Spleen (tissue), 11 donors: ENCODE results near the gene TRMT44. TPM values are rescaled to one million over a fixed set of nuclear protein-coding genes. Genes with fewer than 3 reads are reported as not detected.

Experiments used
- DNase-seq: peaks from one replicate; pipeline ENCODE4 v3.0.0-alpha.2; 2020
- H3K27ac ChIP-seq, 8 donors: fragments of 200-600 bp; sonication (generic) in 7 of 8; 1 replicate in 4 of 8; 2 replicates in 4 of 8; pipeline versions ENCODE4 v1.5.0 to v1.8.0; 2016 to 2021; ENCODE audit warnings: inconsistent platforms in 4 of 8, mild to moderate bottlenecking in 4 of 8, moderate library complexity in 1 of 8
- H3K27me3 ChIP-seq, 7 donors: fragments of 200-600 bp; sonication (generic) in 6 of 7; replicated peaks in 1 of 7; 1 replicate in 4 of 7; 2 replicates in 3 of 7; pipeline versions ENCODE4 v1.5.0 to v1.8.0; 2016 to 2021; ENCODE audit warnings: inconsistent platforms in 3 of 7, mild to moderate bottlenecking in 1 of 7
- H3K36me3 ChIP-seq, 6 donors: fragments of 200-600 bp; sonication (generic) in 5 of 6; 1 replicate in 4 of 6; 2 replicates in 2 of 6; pipeline versions ENCODE4 v1.5.0 to v1.8.0; 2016 to 2021; ENCODE audit warnings: inconsistent platforms in 2 of 6
- H3K4me1 ChIP-seq, 6 donors: fragments of 200-600 bp; sonication (generic) in 5 of 6; 1 replicate in 3 of 6; 2 replicates in 3 of 6; pipeline versions ENCODE4 v1.5.0 to v1.8.0; 2016 to 2021; ENCODE audit warnings: inconsistent platforms in 3 of 6
- H3K4me3 ChIP-seq, 8 donors: fragments of 200-600 bp; sonication (generic) in 7 of 8; 1 replicate in 4 of 8; 2 replicates in 4 of 8; pipeline versions ENCODE4 v1.5.0 to v1.8.0; 2016 to 2021; ENCODE audit warnings: inconsistent platforms in 4 of 8, mild to moderate bottlenecking in 4 of 8, moderate library complexity in 2 of 8
- H3K9me3 ChIP-seq, 8 donors: fragments of 200-600 bp; sonication (generic) in 7 of 8; 1 replicate in 4 of 8; 2 replicates in 4 of 8; pipeline versions ENCODE4 v1.5.0 to v1.8.0; 2016 to 2021; ENCODE audit warnings: inconsistent platforms in 4 of 8
- CTCF ChIP-seq, 11 experiments: fragments of 200-600 bp in 7 of 11; fragments of 450-650 bp in 4 of 11; sonication (generic) in 4 of 11; IDR thresholded peaks in 8 of 11; conservative IDR thresholded peaks in 3 of 11; 1 replicate in 7 of 11; 2 replicates in 4 of 11; pipeline versions ENCODE4 v1.4.0 to v1.8.0; 2016 to 2021; ENCODE audit warnings: antibody characterized with exemption in 11 of 11, inconsistent platforms in 4 of 11, mild to moderate bottlenecking in 1 of 11
- POLR2A ChIP-seq, 3 donors: fragments of 450-650 bp; IDR thresholded peaks; one replicate each; pipeline ENCODE4 v1.5.1; 2017; ENCODE audit warnings: antibody characterized with exemption in 3 of 3, mild to moderate bottlenecking in 1 of 3
- POLR2AphosphoS5 ChIP-seq, 3 donors: sonication (generic); formaldehyde crosslinking; IDR thresholded peaks; one replicate each; pipeline ENCODE4 v1.5.1; 2017; ENCODE audit warnings: antibody characterized with exemption in 3 of 3
- WGBS, 5 donors: extraction: QIAGEN DNeasy Blood & Tissue Kit in 3 of 5; methylation state at CpG; one replicate each; pipeline versions ENCODE4 v1.1.5 to v1.1.7; 2013 to 2018; 5-methylcytosine and 5-hydroxymethylcytosine counted together
- intact Hi-C: fragments of 100-400 bp; cut with DNase I; formaldehyde crosslinking; loops from one replicate; pipeline ENCODE4 v1.15.0; 2023; ENCODE audit warnings: low total_unique reads
- polyA plus RNA-seq, 3 donors: library from polyadenylated mRNA; stranded (reverse); fragments of 200-250 nt; gene quantifications; one replicate each; pipeline ENCODE4 v1.2.1, GENCODE V29; 2013
- total RNA-seq, 7 donors: library from RNA; depleted of rRNA in 3 of 7; stranded (reverse); fragments of >200 nt in 3 of 7; fragmentation: NEBNext Ultra II Directional in 4 of 7; extraction: Animal tissue kit (Norgen Biotek cat#: 25700) in 4 of 7; gene quantifications; one replicate each; pipeline versions ENCODE4 v1.1.0 to v1.2.1, GENCODE V29; 2016 to 2021
- donor health status: healthy with polysubstance abuse.
- donor health status: DM: no; HTN: no; CAD: no; lungs with moderate emphysema.
- donor health status: DM: no; HTN: no; CAD: no.
- donor health status: Bipolar disorder and iron deficiency.
- donor health status: healthy.
- donor health status: DM: no; HTN: no; CAD: no.
- donor health status: DM: yes; HTN: yes; CAD: no.

Gene TRMT44
- total and polyA plus RNA-seq, 10 donors = 5.7 to 28.3 (median 21.6) TPM

GRCh38 chr4:8495803-8496202, 55.2 kb downstream of the TRMT44 start:
- no peaks in the 10 kb centered on the region for H3K4me1 ChIP-seq
- H3K27me3 ChIP-seq = no peaks in the 10 kb centered on the region
- H3K36me3 ChIP-seq = no peaks in the 10 kb centered on the region
- no peak overlapping the region for H3K27ac ChIP-seq
- 91 to 100% (median 94%) methylated on average over 3 of the region's 3 CpGs for WGBS, 5 donors
- no peak for TF ChIP-seq POLR2AphosphoS5 (IDR thresholded peaks at IDR 0.05)
- TF ChIP-seq POLR2A (IDR thresholded peaks at IDR 0.05) = no peak
- TF ChIP-seq CTCF (IDR thresholded peaks at IDR 0.05 in 8 of 11, conservative IDR thresholded peaks at IDR 0.05 in 3 of 11) = no peak
- no peak for DNase-seq
- intact Hi-C loops = no loop called here
- H3K9me3 ChIP-seq = peaks cover 0 to 33% (median 21%) of the 10 kb centered on the region in 8 donors
- H3K4me3 ChIP-seq = no peak overlapping the region

GRCh38 chr4:8497762-8498161, 57.2 kb downstream of the TRMT44 start:
- no peaks in the 10 kb centered on the region for H3K27me3 ChIP-seq
- no peak overlapping the region for H3K27ac ChIP-seq
- intact Hi-C loops = no loop called here
- 78 to 88% (median 84%) methylated on average over 3 of the region's 3 CpGs for WGBS, 5 donors
- peaks cover 0 to 39% (median 21%) of the 10 kb centered on the region in 8 donors for H3K9me3 ChIP-seq
- no peak overlapping the region for H3K4me3 ChIP-seq
- no peak for DNase-seq
- no peaks in the 10 kb centered on the region for H3K4me1 ChIP-seq
- H3K36me3 ChIP-seq = no peaks in the 10 kb centered on the region
- no peak for TF ChIP-seq POLR2AphosphoS5 (IDR thresholded peaks at IDR 0.05)
- no peak for TF ChIP-seq CTCF (IDR thresholded peaks at IDR 0.05 in 8 of 11, conservative IDR thresholded peaks at IDR 0.05 in 3 of 11)
- no peak for TF ChIP-seq POLR2A (IDR thresholded peaks at IDR 0.05)

GRCh38 chr4:8500966-8501365, 60.4 kb downstream of the TRMT44 start:
- Histone ChIP-seq H3K9me3 (peaks cover 0 to 33% (median 19%) of the 10 kb centered on the region in 8 donors), H3K36me3 (no peaks in the 10 kb centered on the region), H3K27me3 (no peaks in the 10 kb centered on the region), H3K4me3 (no peak overlapping the region), H3K4me1 (peaks cover 0 to 5% (median 0%) of the 10 kb centered on the region in 6 donors), H3K27ac (no peak overlapping the region)
- intact Hi-C loops = no loop called here
- 78 to 84% (median 80%) methylated on average over 7 of the region's 7 CpGs for WGBS, 5 donors
- no peak for TF ChIP-seq POLR2AphosphoS5 (IDR thresholded peaks at IDR 0.05)
- no peak for DNase-seq

GRCh38 chr4:8501781-8502180, 61.2 kb downstream of the TRMT44 start:
- Histone ChIP-seq H3K9me3 (peaks cover 0 to 24% (median 13%) of the 10 kb centered on the region in 8 donors), H3K4me1 (peaks cover 0 to 5% (median 0%) of the 10 kb centered on the region in 6 donors), H3K27ac (no peak overlapping the region), H3K4me3 (no peak overlapping the region), H3K27me3 (no peaks in the 10 kb centered on the region), H3K36me3 (no peaks in the 10 kb centered on the region)
- no peak for DNase-seq
- 73 to 91% (median 86%) methylated on average over 3 to 5 of the region's 5 CpGs for WGBS, 5 donors
- intact Hi-C loops = no loop called here
- TF ChIP-seq POLR2AphosphoS5 (IDR thresholded peaks at IDR 0.05) (no peak), CTCF (IDR thresholded peaks at IDR 0.05 in 8 of 11, conservative IDR thresholded peaks at IDR 0.05 in 3 of 11) (no peak), POLR2A (IDR thresholded peaks at IDR 0.05) (no peak)

- H3K9me3 ChIP-seq = peaks cover 0 to 19% (median 8%) of the 10 kb centered on the region in 8 donors
- no peak for DNase-seq
- H3K4me3 ChIP-seq = no peak overlapping the region
- WGBS, 5 donors = 84 to 89% (median 88%) methylated on average over 5 to 6 of the region's 6 CpGs
- no peaks in the 10 kb centered on the region for H3K27me3 ChIP-seq
- TF ChIP-seq CTCF (IDR thresholded peaks at IDR 0.05 in 8 of 11, conservative IDR thresholded peaks at IDR 0.05 in 3 of 11) = no peak
- TF ChIP-seq POLR2AphosphoS5 (IDR thresholded peaks at IDR 0.05) = no peak
- TF ChIP-seq POLR2A (IDR thresholded peaks at IDR 0.05) = no peak
- H3K4me1 ChIP-seq = peaks cover 0 to 5% (median 0%) of the 10 kb centered on the region in 6 donors
- intact Hi-C loops = no loop called here
- H3K36me3 ChIP-seq = no peaks in the 10 kb centered on the region
- no peak overlapping the region for H3K27ac ChIP-seq
These were observed 61.8 kb downstream of the TRMT44 start for GRCh38 chr4:8502371-8502770.
